ENCODE results near the gene CFAP92.

GRCh38 chr3:129039271-129040038 is 45.6 kb upstream of the CFAP92 start:
- TF ChIP-seq EZH2 (IDR thresholded peaks at IDR 0.05) (no peak), POLR2AphosphoS5 (IDR thresholded peaks at IDR 0.05; ENCODE audit: borderline replicate concordance, low read depth, low read length) (no peak)

All from SK-N-MC (cell line).